Natural killer cell (primary cell): ENCODE data around the gene OR6J1. TPM values are rescaled to one million over a fixed set of nuclear protein-coding genes. Genes with fewer than 3 reads are reported as not detected.

Source experiments
- ATAC-seq, 3 donors: fragments of 150-1000 bp in 2 of 3; fragments of 200-7000 bp in 1 of 3; cut with Tn5 transposase; 1 replicate in 1 of 3; 2 replicates in 2 of 3; pipeline ENCODE4 v1.10.0; 2021; ENCODE audit warnings: mild to moderate bottlenecking in 2 of 3, moderate library complexity in 2 of 3
- DNase-seq, 2 donors: peaks; one replicate each; pipeline versions ENCODE4 v3.0.0 to v3.0.0-alpha.2; 2013 to 2021; ENCODE audit warnings: mixed read lengths in 1 of 2
- H3K27ac ChIP-seq: one replicate; pipeline ENCODE4 v1.5.1; 2013; ENCODE audit warnings: mild to moderate bottlenecking, low read length
- H3K27me3 ChIP-seq: one replicate; pipeline ENCODE4 v1.6.1; 2013; ENCODE audit warnings: low read length; ENCODE audit not compliant: control insufficient read depth, insufficient read depth
- H3K36me3 ChIP-seq: one replicate; pipeline ENCODE4 v1.6.1; 2013; ENCODE audit warnings: low read length; ENCODE audit not compliant: control insufficient read depth, insufficient read depth
- H3K4me1 ChIP-seq: one replicate; pipeline ENCODE4 v1.6.1; 2013; ENCODE audit warnings: low read length; ENCODE audit not compliant: control insufficient read depth, insufficient read depth
- H3K4me3 ChIP-seq: one replicate; pipeline ENCODE4 v1.5.1; 2013; ENCODE audit warnings: low read length
- H3K9me3 ChIP-seq: one replicate; pipeline ENCODE4 v1.6.1; 2013; ENCODE audit warnings: low read length; ENCODE audit not compliant: control insufficient read depth, insufficient read depth
- H3K27ac Mint-ChIP-seq, 2 donors: one replicate each; pipeline ENCODE4 v1.8.0; 2022; ENCODE audit warnings: mild to moderate bottlenecking in 2 of 2, mixed read lengths in 2 of 2, moderate library complexity in 1 of 2
- H3K27me3 Mint-ChIP-seq, 2 donors: one replicate each; pipeline ENCODE4 v1.8.0; 2022; ENCODE audit warnings: low read depth in 2 of 2, mixed read lengths in 2 of 2
- H3K36me3 Mint-ChIP-seq: one replicate; pipeline ENCODE4 v1.8.0; 2022; ENCODE audit warnings: mixed read lengths
- H3K4me1 Mint-ChIP-seq, 2 donors: one replicate each; pipeline ENCODE4 v1.8.0; 2022; ENCODE audit warnings: mixed read lengths in 2 of 2
- H3K4me3 Mint-ChIP-seq: one replicate; pipeline ENCODE4 v1.8.0; 2022; ENCODE audit warnings: mild to moderate bottlenecking, moderate library complexity, mixed read lengths
- H3K9me3 Mint-ChIP-seq, 2 donors: one replicate each; pipeline ENCODE4 v1.8.0; 2022; ENCODE audit warnings: mixed read lengths in 2 of 2
- WGBS: methylation state at CpG from one replicate; pipeline ENCODE4 v1.1.7; 2013; ENCODE audit warnings: missing lambda C conversion rate; ENCODE audit not compliant: insufficient coverage; 5-methylcytosine and 5-hydroxymethylcytosine counted together
- intact Hi-C: fragments of 100-400 bp; cut with micrococcal nuclease; formaldehyde crosslinking; loops from one replicate; pipeline ENCODE4 v1.14.2; 2022
- total RNA-seq, 4 donors: library from RNA; stranded (reverse); fragments of 120-200 nt in 1 of 4; gene quantifications; one replicate each; pipeline versions ENCODE4 v1.2.3 to v1.2.4, GENCODE V29; 2013 to 2022
- TF ChIP-seq, protein P1 (sequence below): fragments of 200-600 bp; IDR thresholded peaks from one replicate; pipeline ENCODE4 v1.8.0; 2022; ENCODE audit warnings: antibody characterized with exemption

OR6J1 gene
- total RNA-seq, 3 donors from 2014 or later (not counting 1 experiment from before 2014, with no cell fraction given), result not detected

DNA sequence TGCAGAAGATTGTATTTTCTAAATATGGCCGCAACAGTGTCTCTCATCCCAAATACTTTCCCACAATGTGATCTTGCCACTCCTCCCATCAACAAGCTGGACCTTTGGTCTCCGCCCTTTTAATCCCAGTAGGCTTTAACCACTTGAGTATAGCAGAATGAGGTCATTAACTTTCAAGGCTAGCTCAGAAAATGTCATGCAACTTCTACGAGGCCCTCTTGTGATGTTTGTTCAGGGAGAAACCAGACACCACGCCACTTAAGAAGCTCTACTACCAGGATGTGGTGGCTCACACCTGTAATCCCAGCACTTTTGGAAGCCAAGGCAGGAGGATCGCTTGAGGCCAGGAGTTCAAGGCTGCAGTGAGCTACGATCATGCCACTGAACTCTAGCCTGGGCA lies 20.1 kb upstream of the OR6J1 start:
- Mint-ChIP-seq H3K9me3 (no peaks in the 10 kb centered on the region), H3K4me3 (no peak overlapping the region), H3K4me1 (no peaks in the 10 kb centered on the region), H3K36me3 (no peaks in the 10 kb centered on the region), H3K27me3 (peaks cover 0 to 9% of the 10 kb centered on the region in 2 donors), H3K27ac (no peak overlapping the region)
- no peak for DNase-seq
- H3K4me1 ChIP-seq, result no peaks in the 10 kb centered on the region
- H3K9me3 ChIP-seq, result no peaks in the 10 kb centered on the region
- no peak for ATAC-seq
- 85% methylated on average over 6 of the region's 6 CpGs for WGBS
- TF ChIP-seq, protein P1, sequence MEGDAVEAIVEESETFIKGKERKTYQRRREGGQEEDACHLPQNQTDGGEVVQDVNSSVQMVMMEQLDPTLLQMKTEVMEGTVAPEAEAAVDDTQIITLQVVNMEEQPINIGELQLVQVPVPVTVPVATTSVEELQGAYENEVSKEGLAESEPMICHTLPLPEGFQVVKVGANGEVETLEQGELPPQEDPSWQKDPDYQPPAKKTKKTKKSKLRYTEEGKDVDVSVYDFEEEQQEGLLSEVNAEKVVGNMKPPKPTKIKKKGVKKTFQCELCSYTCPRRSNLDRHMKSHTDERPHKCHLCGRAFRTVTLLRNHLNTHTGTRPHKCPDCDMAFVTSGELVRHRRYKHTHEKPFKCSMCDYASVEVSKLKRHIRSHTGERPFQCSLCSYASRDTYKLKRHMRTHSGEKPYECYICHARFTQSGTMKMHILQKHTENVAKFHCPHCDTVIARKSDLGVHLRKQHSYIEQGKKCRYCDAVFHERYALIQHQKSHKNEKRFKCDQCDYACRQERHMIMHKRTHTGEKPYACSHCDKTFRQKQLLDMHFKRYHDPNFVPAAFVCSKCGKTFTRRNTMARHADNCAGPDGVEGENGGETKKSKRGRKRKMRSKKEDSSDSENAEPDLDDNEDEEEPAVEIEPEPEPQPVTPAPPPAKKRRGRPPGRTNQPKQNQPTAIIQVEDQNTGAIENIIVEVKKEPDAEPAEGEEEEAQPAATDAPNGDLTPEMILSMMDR, result no peak
- no peaks in the 10 kb centered on the region for H3K27me3 ChIP-seq
- H3K36me3 ChIP-seq, result no peaks in the 10 kb centered on the region
- H3K4me3 ChIP-seq, result no peak overlapping the region
- intact Hi-C loops, result no loop called here
- H3K27ac ChIP-seq, result no peak overlapping the region

DNA sequence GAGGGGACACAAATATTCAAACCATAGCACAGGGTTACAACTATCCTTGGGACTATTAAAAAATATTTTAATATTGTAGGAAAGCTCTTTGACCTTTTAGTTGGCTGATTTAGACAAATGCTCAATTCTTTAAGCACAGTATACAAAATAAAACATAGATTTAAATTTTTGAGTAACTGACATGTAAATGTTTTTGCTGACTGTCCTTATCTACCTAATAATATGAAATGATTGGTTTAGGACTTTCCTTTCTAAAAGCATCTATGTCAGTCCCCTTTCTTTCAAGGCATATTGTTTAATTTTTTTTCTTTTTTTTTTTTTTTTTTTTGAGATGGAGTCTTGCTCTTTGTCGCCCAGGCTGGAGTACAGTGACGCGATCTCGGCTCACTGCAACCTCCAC lies 16.5 kb upstream of the OR6J1 start:
- intact Hi-C loops, result no loop called here
- H3K4me1 Mint-ChIP-seq, result no peaks in the 10 kb centered on the region

DNA sequence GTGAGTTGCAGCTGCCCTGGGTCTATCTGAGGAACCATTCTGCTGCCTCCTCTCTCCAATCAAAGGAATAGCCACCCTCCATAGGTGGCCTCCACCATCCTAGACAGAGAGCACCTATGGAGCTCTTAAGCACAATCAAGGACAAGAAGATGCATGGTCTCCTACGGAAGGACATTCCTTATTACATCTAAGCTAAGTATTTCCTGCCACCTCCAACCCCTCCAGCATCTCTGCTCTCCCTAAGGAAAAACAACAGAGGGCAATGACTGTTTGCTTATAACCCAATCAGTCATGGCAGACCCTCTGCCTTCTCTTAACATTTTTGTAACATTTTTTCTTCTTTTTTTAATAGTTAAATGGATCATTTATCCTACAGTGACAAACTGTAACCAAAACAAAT lies 14.8 kb upstream of the OR6J1 start:
- Mint-ChIP-seq H3K27ac (no peak overlapping the region), H3K4me1 (no peaks in the 10 kb centered on the region), H3K9me3 (no peaks in the 10 kb centered on the region), H3K27me3 (peaks cover 0 to 5% of the 10 kb centered on the region in 2 donors), H3K36me3 (no peaks in the 10 kb centered on the region), H3K4me3 (no peak overlapping the region)
- Histone ChIP-seq H3K36me3 (no peaks in the 10 kb centered on the region), H3K4me3 (no peak overlapping the region), H3K9me3 (no peaks in the 10 kb centered on the region), H3K27me3 (no peaks in the 10 kb centered on the region), H3K27ac (no peak overlapping the region), H3K4me1 (no peaks in the 10 kb centered on the region)
- ATAC-seq, result no peak
- intact Hi-C loops, result no loop called here
- no peak for DNase-seq
- TF ChIP-seq, protein P1, result no peak
- WGBS, result 60% methylated on average over 1 of the region's 1 CpG

More for the DNA sequence above, 16.5 kb upstream of the OR6J1 start:
- Histone ChIP-seq H3K27ac (no peak overlapping the region), H3K36me3 (no peaks in the 10 kb centered on the region), H3K27me3 (no peaks in the 10 kb centered on the region), H3K9me3 (no peaks in the 10 kb centered on the region), H3K4me1 (no peaks in the 10 kb centered on the region), H3K4me3 (no peak overlapping the region)
- ATAC-seq (no peak), DNase-seq (no peak)
- Mint-ChIP-seq H3K27me3 (peaks cover 0 to 5% of the 10 kb centered on the region in 2 donors), H3K4me3 (no peak overlapping the region), H3K36me3 (no peaks in the 10 kb centered on the region), H3K27ac (no peak overlapping the region), H3K9me3 (no peaks in the 10 kb centered on the region)
- WGBS, result 100% methylated on average over 4 of the region's 4 CpGs
- TF ChIP-seq, protein P1, result no peak

DNA sequence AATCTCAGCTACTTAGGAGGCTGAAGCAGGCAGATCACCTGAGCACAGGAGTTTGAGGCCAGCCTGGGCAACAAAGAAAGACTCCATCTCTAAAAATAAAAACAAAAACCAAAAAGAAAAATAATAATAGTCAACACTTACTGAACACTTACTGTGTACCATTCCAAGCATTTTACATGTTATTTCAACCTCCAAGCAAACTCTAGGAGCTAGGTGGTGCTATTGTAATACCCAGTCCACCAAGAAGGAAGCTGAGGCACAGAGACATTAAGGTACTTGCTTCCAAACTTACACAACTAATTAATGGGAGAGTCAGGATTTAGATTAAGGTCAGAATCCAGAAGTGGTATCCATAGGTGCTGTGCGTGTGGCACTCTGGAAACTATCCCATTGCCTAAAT lies 13.7 kb upstream of the OR6J1 start:
- H3K4me3 Mint-ChIP-seq, result no peak overlapping the region
- no peaks in the 10 kb centered on the region for H3K36me3 Mint-ChIP-seq
- intact Hi-C loops, result no loop called here
- H3K9me3 Mint-ChIP-seq, result no peaks in the 10 kb centered on the region
- no peak for DNase-seq
- H3K9me3 ChIP-seq, result no peaks in the 10 kb centered on the region
- H3K4me1 ChIP-seq, result no peaks in the 10 kb centered on the region
- no peaks in the 10 kb centered on the region for H3K36me3 ChIP-seq
- no peak for ATAC-seq
- H3K27ac Mint-ChIP-seq, result no peak overlapping the region
- H3K4me1 Mint-ChIP-seq, result no peaks in the 10 kb centered on the region
- TF ChIP-seq, protein P1, result no peak
- H3K4me3 ChIP-seq, result no peak overlapping the region
- no peaks in the 10 kb centered on the region for H3K27me3 ChIP-seq
- peaks cover 0 to 5% of the 10 kb centered on the region in 2 donors for H3K27me3 Mint-ChIP-seq
- no peak overlapping the region for H3K27ac ChIP-seq
- 91% methylated on average over 1 of the region's 1 CpG for WGBS
